Vagina (tissue), 2 donors: ENCODE data around the gene SLC16A1.

Source experiments
- CTCF ChIP-seq, 3 experiments: fragments of 450-650 bp in 2 of 3; fragments of 200-600 bp in 1 of 3; sonication (generic) in 1 of 3; IDR thresholded peaks; one replicate each; pipeline ENCODE4 v1.5.1; 2017 to 2019; ENCODE audit warnings: antibody characterized with exemption in 3 of 3, mild to moderate bottlenecking in 2 of 3, moderate library complexity in 2 of 3
- POLR2A ChIP-seq, 2 donors: fragments of 450-650 bp; IDR thresholded peaks; one replicate each; pipeline ENCODE4 v1.6.1; 2017; ENCODE audit warnings: antibody characterized with exemption in 2 of 2, mild to moderate bottlenecking in 2 of 2, moderate library complexity in 2 of 2
- POLR2AphosphoS5 ChIP-seq, 2 donors: sonication (generic); formaldehyde crosslinking; IDR thresholded peaks; one replicate each; pipeline ENCODE4 v1.9.0; 2017; ENCODE audit warnings: antibody characterized with exemption in 2 of 2, mild to moderate bottlenecking in 2 of 2, low read depth in 1 of 2; ENCODE audit not compliant: insufficient read depth in 1 of 2

DNA sequence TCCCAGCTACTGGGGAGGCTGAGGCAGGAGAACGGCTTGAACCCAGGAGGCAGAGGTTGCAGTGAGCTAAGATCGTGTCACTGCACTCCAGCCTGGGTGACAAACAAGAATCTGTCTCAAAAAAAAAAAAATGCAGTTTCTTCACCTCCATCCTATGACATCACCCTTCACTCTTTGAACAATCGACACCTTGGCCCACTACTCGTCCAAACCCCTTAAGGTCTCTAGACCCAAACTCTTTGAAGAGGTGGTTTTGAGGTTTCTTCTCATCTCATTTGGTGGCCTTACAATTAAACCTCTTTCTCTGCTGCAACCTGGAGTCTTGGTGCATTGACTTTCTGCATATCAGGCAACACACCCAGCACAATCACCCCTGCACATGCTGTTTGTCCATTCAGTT is 86.1 kb downstream of the SLC16A1 start:
- no peak for TF ChIP-seq CTCF (IDR thresholded peaks at IDR 0.05)
- TF ChIP-seq POLR2A (IDR thresholded peaks at IDR 0.05) = no peak
- no peak for TF ChIP-seq POLR2AphosphoS5 (IDR thresholded peaks at IDR 0.05; ENCODE audit: insufficient read depth in 1 of 2, low read depth in 1 of 2)
